ENCODE data around the gene WFIKKN2. TPM values are rescaled to one million over a fixed set of nuclear protein-coding genes. Genes with fewer than 3 reads are reported as not detected.

The WFIKKN2 gene, protein sequence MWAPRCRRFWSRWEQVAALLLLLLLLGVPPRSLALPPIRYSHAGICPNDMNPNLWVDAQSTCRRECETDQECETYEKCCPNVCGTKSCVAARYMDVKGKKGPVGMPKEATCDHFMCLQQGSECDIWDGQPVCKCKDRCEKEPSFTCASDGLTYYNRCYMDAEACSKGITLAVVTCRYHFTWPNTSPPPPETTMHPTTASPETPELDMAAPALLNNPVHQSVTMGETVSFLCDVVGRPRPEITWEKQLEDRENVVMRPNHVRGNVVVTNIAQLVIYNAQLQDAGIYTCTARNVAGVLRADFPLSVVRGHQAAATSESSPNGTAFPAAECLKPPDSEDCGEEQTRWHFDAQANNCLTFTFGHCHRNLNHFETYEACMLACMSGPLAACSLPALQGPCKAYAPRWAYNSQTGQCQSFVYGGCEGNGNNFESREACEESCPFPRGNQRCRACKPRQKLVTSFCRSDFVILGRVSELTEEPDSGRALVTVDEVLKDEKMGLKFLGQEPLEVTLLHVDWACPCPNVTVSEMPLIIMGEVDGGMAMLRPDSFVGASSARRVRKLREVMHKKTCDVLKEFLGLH
- total RNA-seq (2014; rRNA removed) (not detected in 2 replicates), Bru-seq, nascent RNA (percentile 8 among the genes with signal in this experiment), BruChase-seq, experiment 1, labeled RNA remaining after a 6-hour chase (percentile 32 among the genes with signal in this experiment), BruChase-seq, experiment 2, labeled RNA remaining after a 2-hour chase (percentile 25 among the genes with signal in this experiment)
- long read RNA-seq, partial matches to known transcripts: 0 of 2 reads
- long read RNA-seq, other reads (novel, unspliced or antisense): 1 of 2 reads

DNA sequence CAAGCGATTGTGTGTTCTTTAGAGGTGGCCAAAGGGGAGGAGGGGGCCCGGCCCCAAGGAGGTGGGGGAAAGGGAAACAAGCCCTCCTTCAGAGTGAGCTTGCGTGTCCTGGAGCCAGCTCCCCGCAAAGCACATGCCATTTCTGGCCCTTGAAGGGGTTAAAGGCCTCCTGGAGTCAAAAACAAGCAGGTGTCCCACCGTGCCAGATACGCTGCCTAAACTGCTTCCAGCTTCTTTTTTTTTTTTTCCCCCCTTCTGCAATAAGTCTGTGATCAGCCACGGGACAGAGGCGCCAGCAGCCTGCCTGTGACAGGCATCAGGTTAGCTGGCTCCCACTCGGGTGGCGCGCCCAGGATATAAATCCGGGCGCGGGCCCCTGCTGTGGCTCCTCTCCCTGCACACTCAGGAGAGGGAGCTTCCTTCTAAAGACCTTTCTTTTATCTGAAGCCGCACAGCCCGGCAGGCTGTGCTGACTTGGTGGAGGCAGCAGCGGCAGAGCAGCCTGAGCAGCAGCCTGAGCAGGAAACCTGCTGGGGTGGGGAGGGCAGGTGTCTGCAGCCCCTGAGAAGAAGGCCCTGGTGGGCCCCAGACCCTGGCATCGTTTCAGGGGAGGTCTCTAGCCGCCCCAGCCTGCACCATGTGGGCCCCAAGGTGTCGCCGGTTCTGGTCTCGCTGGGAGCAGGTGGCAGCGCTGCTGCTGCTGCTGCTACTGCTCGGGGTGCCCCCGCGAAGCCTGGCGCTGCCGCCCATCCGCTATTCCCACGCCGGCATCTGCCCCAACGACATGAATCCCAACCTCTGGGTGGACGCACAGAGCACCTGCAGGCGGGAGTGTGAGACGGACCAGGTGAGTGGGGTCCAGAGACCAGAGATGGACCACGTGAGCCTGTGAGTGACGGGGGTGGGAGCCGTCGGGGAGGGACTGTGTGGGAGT, at the start of gene WFIKKN2:
TSS of gene WFIKKN2 (plus strand) at position 286 of the 934 bp plus-strand sequence. CDS start at position 638, 352 bp downstream.
- Histone ChIP-seq H3K9me2 (replicated peaks; ENCODE audit: low read length) (no peaks in the 10 kb centered on the region), H3K27ac (ENCODE audit: low read length) (no peak within 1 kb of the TSS), H3K4me3 (ENCODE audit: low read length) (no peak within 1 kb of the TSS), H3K9ac (ENCODE audit: low read length) (no peak within 1 kb of the TSS), H3K79me2 (ENCODE audit: low read length) (no peaks in the 10 kb centered on the region), H2AFZ (ENCODE audit: low read length) (no peak within 1 kb of the TSS), H3K27me3 (ENCODE audit: low read length) (no peaks in the 10 kb centered on the region), H3K4me2 (ENCODE audit: low read length) (no peak within 1 kb of the TSS), H4K20me1 (ENCODE audit: low read length) (no peaks in the 10 kb centered on the region), H3K36me3 (ENCODE audit: low read depth, low read length) (no peaks in the 10 kb centered on the region), H3K4me1 (ENCODE audit: insufficient read depth, low read length) (no peaks in the 10 kb centered on the region), H3F3A (ENCODE audit: low read length, unreplicated experiment) (no peaks in the 10 kb centered on the region), H3K9me3 (ENCODE audit: low read length) (no peaks in the 10 kb centered on the region)
- intact Hi-C loops (cut with micrococcal nuclease): no loop called here
- TF ChIP-seq EZH2phosphoT487 (IDR thresholded peaks at IDR 0.05; ENCODE audit: borderline replicate concordance, low read length): no peak
- TF ChIP-seq, protein P1, sequence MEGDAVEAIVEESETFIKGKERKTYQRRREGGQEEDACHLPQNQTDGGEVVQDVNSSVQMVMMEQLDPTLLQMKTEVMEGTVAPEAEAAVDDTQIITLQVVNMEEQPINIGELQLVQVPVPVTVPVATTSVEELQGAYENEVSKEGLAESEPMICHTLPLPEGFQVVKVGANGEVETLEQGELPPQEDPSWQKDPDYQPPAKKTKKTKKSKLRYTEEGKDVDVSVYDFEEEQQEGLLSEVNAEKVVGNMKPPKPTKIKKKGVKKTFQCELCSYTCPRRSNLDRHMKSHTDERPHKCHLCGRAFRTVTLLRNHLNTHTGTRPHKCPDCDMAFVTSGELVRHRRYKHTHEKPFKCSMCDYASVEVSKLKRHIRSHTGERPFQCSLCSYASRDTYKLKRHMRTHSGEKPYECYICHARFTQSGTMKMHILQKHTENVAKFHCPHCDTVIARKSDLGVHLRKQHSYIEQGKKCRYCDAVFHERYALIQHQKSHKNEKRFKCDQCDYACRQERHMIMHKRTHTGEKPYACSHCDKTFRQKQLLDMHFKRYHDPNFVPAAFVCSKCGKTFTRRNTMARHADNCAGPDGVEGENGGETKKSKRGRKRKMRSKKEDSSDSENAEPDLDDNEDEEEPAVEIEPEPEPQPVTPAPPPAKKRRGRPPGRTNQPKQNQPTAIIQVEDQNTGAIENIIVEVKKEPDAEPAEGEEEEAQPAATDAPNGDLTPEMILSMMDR (conservative IDR thresholded peaks at IDR 0.05; ENCODE audit: low read depth, low read length): no peak
- no peak for TF ChIP-seq EZH2 (IDR thresholded peaks at IDR 0.05; ENCODE audit: low read length, unreplicated experiment)
- DNase-seq: no peak
- POLR2A ChIA-PET (ENCODE audit: unreplicated experiment): interaction anchor here (0.6 kb wide), 1 partner anchor 9 kb away, joined by 3 read pairs; no protein-coding TSS in a partner anchor
- no TSS peak for BruUV-seq (replicated peaks)
- ATAC-seq: no peak
- CTCF ChIA-PET: no interaction called here

DNA sequence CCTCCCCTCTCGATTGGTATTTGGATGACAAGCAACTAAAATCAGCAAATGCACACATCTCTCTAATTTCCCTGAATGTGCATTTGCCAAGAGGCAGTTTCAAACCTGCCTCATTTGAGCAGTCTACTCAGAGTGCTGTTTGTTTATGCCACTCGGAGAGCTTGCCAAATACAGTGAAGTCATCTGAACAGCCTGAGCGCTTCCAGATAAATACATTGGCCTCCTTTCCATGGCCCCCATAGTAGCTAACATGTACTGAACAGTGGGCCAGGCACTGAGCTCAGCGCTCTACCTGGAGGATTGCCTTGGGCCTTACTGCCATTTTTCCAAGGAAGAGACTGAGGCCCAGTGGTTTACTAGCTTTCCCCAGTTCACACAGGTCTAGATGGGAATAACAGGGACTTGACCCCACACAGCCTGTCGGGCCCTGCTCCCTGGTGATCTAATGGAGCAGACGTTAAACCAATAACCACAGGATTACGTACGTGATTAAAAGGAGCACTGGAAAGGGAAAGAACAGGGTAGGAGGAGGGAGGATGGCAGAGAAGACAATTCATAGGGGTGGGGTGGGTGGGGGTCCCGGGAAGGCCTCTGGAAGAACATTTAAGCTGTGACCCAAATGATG, 49.3 kb upstream of the WFIKKN2 start:
- H3K4me1 ChIP-seq (ENCODE audit: insufficient read depth, low read length): no peaks in the 10 kb centered on the region
- no peak for TF ChIP-seq EZH2 (IDR thresholded peaks at IDR 0.05; ENCODE audit: low read length, unreplicated experiment)
- TF ChIP-seq EZH2phosphoT487 (IDR thresholded peaks at IDR 0.05; ENCODE audit: borderline replicate concordance, low read length): no peak
- TF ChIP-seq, protein P1 (conservative IDR thresholded peaks at IDR 0.05; ENCODE audit: low read depth, low read length): no peak
- no peaks in the 10 kb centered on the region for H3K36me3 ChIP-seq (ENCODE audit: low read depth, low read length)
- no peaks in the 10 kb centered on the region for H3K9me3 ChIP-seq (ENCODE audit: low read length)
- no peaks in the 10 kb centered on the region for H3K27me3 ChIP-seq (ENCODE audit: low read length)
- H3K9ac ChIP-seq (ENCODE audit: low read length): no peak overlapping the region
- H3K79me2 ChIP-seq (ENCODE audit: low read length): no peaks in the 10 kb centered on the region
- DNase-seq: no peak
- no peak for ATAC-seq
- intact Hi-C loops (cut with micrococcal nuclease): no loop called here
- H3K9me2 ChIP-seq (replicated peaks; ENCODE audit: low read length): no peaks in the 10 kb centered on the region
- H4K20me1 ChIP-seq (ENCODE audit: low read length): no peaks in the 10 kb centered on the region
- no peak overlapping the region for H3K27ac ChIP-seq (ENCODE audit: low read length)
- POLR2A ChIA-PET (ENCODE audit: unreplicated experiment): no interaction called here
- CTCF ChIA-PET: interaction anchor here (0.7 kb wide), 1 partner anchor 55 kb away, joined by 3 read pairs; no protein-coding TSS in a partner anchor
- H3K4me2 ChIP-seq (ENCODE audit: low read length): no peak overlapping the region
- no peak overlapping the region for H3K4me3 ChIP-seq (ENCODE audit: low read length)
- BruUV-seq (replicated peaks): no TSS peak
- no peak overlapping the region for H2AFZ ChIP-seq (ENCODE audit: low read length)
- no peaks in the 10 kb centered on the region for H3F3A ChIP-seq (ENCODE audit: low read length, unreplicated experiment)

All from PC-3 (cell line).